NCI-H2196 (cell line): Measurements from ENCODE around the gene KLRB1.
"Not testable (repeated sequence)": the region's sequence is repeated elsewhere in the genome, so short reads cannot be mapped to it uniquely, and the experiment has no call there.

ENCODE experiments used
- DNase-seq: peaks from one replicate; lab custom pipeline; 2025; ENCODE audit not compliant: unreplicated experiment; lab: John Stamatoyannopoulos, UW

The KLRB1 gene

DNA sequence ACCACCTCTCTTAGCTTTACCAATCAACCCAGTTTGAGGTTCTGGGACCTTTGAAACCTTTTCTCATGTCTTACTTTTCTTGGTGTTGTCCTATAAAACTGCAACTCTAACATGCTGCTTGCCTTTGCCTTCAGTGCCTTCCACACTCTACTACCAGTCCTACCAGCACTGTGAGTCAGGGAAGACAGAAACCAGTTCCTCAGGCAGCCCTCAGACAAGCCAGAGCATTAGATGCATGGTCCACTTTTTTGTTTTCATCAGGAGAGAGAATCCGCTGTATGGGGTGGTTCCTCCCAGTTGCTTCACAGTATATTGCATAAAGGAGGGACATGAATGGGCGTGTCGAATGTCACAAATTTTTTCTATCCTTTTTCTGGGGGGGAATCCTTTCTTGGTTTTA, 17.3 kb upstream of the KLRB1 start:
- no peak for DNase-seq

DNA sequence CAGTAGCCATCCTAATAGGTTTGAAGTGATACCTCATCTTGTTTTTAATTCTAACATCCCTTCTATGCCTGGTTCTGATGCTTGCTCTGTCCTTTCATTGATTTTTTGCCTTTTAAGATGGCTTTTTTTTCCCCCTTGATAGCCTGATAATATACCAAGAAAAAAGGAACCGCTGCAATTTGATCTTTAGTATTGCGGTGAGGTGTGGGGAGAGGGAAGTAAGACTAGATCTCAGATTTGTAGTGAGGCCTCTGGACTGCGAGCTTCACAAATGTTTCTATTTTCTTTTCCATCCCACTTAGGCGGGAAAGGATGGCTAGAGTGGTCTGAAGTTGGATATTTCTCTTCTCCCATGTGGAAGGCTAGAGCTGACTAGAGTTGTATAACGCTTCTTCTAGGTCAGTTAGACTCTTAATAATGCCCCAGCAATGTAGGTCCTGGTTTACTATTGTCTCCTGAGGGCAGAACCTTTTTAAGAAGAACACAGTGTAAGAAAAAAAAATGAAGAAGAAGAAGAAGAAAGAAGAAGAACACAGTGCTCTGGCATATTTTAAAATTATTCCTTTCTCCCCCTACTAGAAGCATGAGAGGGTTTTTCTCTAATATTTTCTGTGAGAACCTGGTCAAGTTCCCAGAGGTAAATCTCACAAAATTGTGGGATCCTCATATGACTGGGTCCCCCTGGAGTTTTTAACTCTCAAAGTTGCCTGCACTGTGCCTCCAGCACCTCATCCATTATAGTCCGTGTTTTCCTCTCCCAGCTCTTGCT, 11.9 kb upstream of the KLRB1 start:
- no peak for DNase-seq

- not testable (repeated sequence) for DNase-seq
Measured at GRCh38 chr12:9618906-9619305, 11.2 kb upstream of the KLRB1 start.

DNA sequence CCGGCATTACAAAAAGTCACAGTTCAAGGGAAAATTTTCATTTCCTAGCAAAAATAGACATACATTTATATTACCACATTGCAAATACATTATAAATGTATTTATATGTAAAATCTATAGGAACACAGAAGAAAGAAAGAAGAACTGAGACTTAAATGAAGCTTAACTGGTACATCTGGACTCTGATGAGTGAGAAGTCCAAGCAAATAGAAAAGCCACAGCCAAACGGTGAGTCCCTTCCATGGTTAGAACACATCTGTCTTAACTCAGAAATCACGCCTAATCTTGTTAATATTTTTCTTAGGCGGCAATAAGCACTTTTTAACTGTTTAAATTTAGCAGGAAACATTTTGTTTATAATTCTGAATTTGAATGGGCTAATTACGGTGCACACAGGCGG, 9.4 kb upstream of the KLRB1 start:
- no peak for DNase-seq

DNA sequence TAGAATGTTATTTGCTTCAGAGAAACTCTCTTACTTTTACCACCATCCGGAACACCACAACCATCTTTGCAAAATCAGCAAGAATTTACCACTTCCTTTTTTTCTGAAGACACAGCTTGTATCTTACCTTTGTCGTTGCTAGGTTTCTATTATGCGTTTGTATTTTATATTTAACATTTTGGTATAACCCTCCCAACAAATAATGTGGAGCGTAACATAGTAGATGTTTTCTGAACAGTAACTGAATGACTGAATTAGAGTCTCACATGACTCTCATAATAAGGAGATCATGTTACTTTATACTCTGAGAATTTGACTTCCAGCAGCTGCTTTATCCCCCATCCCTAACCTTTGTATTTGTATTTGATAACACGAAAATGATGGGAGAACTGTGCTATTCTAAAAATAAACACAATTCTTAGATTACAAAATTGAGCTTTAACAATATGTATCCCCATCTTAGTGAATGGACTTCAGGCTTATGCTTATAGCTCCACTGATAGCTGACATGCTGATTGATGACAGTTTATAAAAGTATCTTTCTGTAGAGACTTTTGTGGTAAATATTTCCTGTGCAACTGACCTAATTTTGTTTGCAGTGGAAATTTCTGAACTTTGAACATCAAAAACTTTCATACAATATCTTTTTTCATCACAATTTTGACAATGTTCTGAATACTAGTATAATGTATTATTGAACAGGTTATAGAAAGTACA, 7.9 kb upstream of the KLRB1 start:
- no peak for DNase-seq

GRCh38 chr12:9610606-9611005, 2.9 kb upstream of the KLRB1 start:
- DNase-seq = not testable (repeated sequence)

DNA sequence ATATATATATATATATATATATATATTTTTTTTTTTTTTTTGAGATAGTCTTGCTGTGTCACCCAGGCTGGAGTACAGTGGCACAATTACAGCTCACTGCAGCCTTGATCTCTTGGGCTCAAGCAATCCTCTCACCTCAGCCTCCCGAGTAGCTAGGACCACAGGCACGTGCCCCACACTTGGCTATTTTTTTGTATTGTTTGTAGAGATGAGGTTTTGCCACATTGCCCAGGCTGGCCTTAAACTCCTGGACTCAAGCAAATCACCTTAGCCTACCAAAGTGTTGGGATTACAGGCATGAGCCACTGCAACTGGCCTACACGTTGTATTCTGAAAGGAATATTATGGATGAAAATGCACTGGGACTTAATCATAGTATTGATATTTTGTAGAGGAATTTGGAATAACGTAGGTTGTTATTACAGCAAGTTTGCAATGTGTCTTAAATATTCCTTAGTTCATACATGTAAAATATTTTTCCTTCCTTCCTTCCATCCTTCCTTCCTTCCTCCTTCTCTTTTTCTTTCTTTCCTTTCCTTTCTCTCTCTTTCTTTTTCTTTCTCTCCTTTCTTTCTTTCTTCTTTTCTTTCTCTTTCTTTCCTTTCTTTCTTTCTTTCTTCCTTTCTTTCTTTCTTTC, 862 bp downstream of the KLRB1 start:
- no peak for DNase-seq

GRCh38 chr12:9606247-9606646, 1.5 kb downstream of the KLRB1 start:
- DNase-seq = no peak

GRCh38 chr12:9605483-9605882, 2.2 kb downstream of the KLRB1 start:
- DNase-seq = no peak

- DNase-seq = no peak
Measured at GRCh38 chr12:9604287-9604686, 3.4 kb downstream of the KLRB1 start.

DNA sequence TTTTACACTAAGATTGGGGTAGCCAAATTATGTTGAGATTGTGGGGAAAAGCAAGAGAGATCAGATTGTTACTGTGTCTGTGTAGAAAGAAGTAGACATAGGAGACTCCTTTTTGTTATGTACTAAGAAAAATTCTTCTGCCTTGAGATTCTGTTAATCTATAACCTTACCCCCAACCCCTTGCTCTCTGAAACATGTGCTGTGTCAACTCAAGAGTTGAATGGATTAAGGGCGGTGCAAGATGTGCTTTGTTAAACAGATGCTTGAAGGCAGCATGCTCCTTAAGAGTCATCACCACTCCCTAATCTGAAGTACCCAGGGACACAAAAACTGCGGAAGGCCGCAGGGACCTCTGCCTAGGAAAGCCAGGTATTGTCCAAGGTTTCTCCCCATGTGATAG, 7.3 kb downstream of the KLRB1 start:
- not testable (repeated sequence) for DNase-seq

DNA sequence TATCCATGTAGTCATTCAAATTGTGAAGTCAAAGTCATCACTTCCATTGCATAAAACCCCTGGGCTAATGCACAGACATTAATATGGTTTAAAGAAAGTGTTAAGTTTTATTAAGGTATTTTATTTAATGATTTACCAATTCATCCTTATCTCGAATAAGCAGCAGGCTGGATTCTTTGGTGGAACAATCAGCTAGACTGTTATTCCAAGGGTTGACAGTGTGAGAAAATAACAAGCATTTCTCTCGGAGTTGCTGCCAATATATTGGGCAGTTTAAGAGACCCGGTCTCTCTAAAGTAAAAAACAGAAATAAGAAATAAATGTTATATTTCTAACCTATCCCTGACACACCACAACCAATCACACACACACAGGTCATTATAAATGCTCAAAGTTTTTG, 9.4 kb downstream of the KLRB1 start:
- no peak for DNase-seq

- DNase-seq = no peak
Measured at GRCh38 chr12:9597365-9597764, 10.4 kb downstream of the KLRB1 start.

DNA sequence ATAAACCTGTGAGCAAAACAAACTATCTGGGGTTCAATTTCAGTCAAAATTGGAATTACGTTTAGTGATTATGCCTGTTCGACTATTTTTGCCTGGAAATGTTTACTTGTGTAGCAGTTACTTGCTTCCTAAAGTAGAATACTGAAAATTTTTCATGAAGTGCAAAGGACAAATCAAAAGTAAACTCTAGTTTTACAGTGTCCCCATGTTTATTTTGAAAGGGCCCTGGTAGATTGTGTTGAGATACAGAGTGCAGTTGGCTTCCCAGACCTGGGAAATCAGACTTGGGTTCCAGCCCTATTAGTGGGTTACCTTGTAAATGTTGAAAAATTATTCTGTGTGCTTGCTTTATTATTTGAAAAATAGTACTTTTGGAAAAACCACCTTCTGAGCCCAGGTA, 17.3 kb downstream of the KLRB1 start:
- DNase-seq = no peak

GRCh38 chr12:9588749-9589148, 19.0 kb downstream of the KLRB1 start:
- no peak for DNase-seq

DNA sequence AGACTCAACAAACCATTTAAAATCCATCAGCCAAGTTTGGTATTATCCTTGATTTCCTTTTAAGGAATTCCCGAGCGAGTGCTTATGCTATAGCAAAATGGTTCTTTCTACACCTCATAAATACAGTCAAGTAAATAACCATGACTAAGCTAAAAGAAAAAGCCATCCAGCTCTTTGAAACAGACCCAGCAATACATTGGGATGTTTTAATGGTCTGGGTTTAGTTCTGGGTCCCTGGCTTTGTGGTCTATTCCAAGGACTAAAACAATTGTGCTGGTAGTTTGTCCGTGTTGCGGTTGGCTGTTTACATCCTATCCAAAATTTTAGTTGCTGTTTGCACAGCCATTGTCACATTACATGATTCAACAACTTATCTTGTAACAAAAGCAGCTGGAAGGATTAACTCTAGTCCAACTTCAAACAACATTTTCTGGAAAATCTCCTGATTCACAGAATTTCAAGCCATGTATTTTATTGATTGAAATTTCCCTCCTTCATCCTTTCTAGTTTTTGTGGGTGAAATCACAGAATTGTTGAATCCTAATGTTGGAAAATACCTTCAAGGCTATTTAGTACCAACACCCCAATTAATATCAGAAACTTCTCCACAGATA, 19.6 kb downstream of the KLRB1 start:
- DNase-seq = no peak

DNA sequence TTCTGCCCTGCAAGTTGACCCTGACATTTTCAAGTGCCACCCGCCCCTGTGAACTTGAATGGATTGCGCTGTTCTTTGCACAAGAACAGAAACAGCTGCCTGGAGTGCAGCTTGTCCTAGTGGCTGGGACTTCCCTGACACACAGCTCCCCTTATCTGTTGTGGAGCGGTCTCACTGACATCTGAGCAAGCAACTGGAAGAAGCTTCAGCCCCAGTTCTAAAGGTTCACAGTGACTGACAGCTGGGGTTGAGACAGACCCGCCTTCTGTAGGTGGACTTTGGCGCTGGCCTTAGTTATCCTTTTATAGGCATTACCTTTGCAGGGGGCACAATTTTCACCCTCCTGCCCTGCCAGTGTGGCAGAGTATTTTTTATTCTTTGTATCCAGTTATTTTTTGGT, 30.0 kb downstream of the KLRB1 start:
- DNase-seq = not testable (repeated sequence)

GRCh38 chr12:9567151-9567550, 40.6 kb downstream of the KLRB1 start:
- not testable (repeated sequence) for DNase-seq

- not testable (repeated sequence) for DNase-seq
Measured at GRCh38 chr12:9566113-9566512, 41.6 kb downstream of the KLRB1 start.

- DNase-seq = not testable (repeated sequence)
Measured at GRCh38 chr12:9564418-9564817, 43.3 kb downstream of the KLRB1 start.

DNA sequence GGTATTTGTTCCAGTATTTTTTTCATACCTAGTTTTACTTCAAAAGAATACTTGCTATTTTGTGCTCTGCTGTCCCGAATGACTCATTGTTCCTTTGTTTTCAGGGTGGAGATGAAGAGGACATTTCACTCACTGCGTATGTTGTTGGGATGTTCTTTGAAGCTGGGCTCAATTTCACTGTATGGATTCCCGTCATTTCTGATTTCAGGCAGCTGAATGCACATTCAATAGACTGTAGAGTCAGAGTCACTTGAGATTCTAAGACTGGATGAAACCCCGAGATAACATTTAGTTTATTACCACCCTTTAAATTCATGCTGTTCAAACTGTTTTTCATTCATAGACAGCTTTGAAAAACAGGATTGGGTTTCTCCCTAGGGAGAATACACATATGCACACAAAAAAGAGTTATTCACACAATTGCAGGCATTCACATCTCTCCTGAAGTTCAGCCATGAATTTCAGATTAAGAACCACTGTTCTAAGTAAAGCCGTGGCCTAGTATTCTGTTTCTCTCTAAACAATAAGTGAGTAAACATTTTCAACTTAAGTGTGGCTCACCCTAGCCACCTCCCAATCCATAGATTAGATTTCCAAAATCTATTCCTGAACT, 44.8 kb downstream of the KLRB1 start:
- DNase-seq = not testable (repeated sequence)
